Activated naive CD4-positive, alpha-beta T cell treated with anti-CD3 and anti-CD28 coated beads for 36 hours (primary cell): ENCODE data around the gene SPG7. TPM values are rescaled to one million over a fixed set of nuclear protein-coding genes. Genes with fewer than 3 reads are reported as not detected.

ENCODE experiments used
- CTCF ChIA-PET: fragments of 350-600 bp; sonication (Branson Sonifier 250); formaldehyde crosslinking; loops from one replicate; lab custom pipeline; 2021; ENCODE audit warnings: antibody characterized with exemption; lab: Charles Lee
- DNase-seq: peaks from one replicate; pipeline ENCODE4 v3.0.0-alpha.2; 2020
- H3K27ac Mint-ChIP-seq: one replicate; pipeline ENCODE4 v1.8.0; 2021; ENCODE audit warnings: mild to moderate bottlenecking, mixed read lengths
- H3K27me3 Mint-ChIP-seq: one replicate; pipeline ENCODE4 v1.8.0; 2021; ENCODE audit warnings: low read depth, mixed read lengths
- H3K36me3 Mint-ChIP-seq: one replicate; pipeline ENCODE4 v1.8.0; 2021; ENCODE audit warnings: low read depth, mixed read lengths
- H3K4me1 Mint-ChIP-seq: one replicate; pipeline ENCODE4 v1.8.0; 2021; ENCODE audit warnings: low read depth, mixed read lengths
- H3K4me3 Mint-ChIP-seq: one replicate; pipeline ENCODE4 v1.8.0; 2021; ENCODE audit warnings: mild to moderate bottlenecking, moderate library complexity, mixed read lengths
- H3K9me3 Mint-ChIP-seq: one replicate; pipeline ENCODE4 v1.8.0; 2021; ENCODE audit warnings: mixed read lengths
- intact Hi-C: fragments of 100-400 bp; cut with micrococcal nuclease; formaldehyde crosslinking; loops from one replicate; pipeline ENCODE4 v1.15.1; 2023
- total RNA-seq, 2 experiments: library from RNA; stranded (reverse); gene quantifications; one replicate each; pipeline ENCODE4 v1.2.3, GENCODE V29; 2021

Gene SPG7
- total RNA-seq, 2 experiments from 2014 or later = 62.4 to 67.7 TPM

DNA sequence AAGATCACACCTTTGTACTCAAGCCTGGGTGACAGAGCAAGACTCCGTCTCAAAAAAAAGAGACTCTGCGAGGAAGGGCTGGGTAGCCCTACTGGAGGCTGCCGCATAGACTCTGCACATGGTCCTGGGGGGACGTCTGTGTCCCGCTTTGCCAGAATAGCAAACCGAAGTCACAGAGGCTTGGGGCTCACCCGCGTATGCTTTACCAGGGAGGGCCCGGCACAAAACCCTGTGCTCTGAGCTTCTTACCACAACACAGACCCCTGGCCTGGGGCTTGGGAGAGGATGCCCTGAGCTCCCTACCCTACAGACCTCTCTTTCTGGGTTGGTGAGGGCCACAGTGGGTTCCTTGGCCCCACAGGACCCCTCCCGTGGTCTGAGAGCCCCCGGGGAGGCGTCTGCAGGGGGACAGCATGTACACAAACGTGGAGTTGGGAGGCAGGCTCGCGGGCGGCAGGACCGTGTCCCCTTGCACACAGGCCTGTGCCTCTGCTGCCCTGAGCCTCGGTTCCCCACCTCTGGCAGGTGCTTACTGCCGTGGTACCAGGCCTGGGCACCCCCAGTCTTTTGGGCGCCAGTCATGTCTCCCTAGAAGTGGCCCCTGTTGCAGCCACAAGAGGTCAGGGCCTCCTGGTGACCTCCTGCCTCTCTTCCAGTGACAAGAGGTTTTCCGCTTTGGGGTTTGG, 81.2 kb downstream of the SPG7 start:
- intact Hi-C loops = no loop called here
- no peaks in the 10 kb centered on the region for H3K27me3 Mint-ChIP-seq
- DNase-seq = no peak
- H3K27ac Mint-ChIP-seq = no peak overlapping the region
- H3K36me3 Mint-ChIP-seq = peaks cover 2% of the 10 kb centered on the region
- CTCF ChIA-PET = no interaction called here
- H3K9me3 Mint-ChIP-seq = no peaks in the 10 kb centered on the region
- peaks cover 8% of the 10 kb centered on the region for H3K4me1 Mint-ChIP-seq
- no peak overlapping the region for H3K4me3 Mint-ChIP-seq

DNA sequence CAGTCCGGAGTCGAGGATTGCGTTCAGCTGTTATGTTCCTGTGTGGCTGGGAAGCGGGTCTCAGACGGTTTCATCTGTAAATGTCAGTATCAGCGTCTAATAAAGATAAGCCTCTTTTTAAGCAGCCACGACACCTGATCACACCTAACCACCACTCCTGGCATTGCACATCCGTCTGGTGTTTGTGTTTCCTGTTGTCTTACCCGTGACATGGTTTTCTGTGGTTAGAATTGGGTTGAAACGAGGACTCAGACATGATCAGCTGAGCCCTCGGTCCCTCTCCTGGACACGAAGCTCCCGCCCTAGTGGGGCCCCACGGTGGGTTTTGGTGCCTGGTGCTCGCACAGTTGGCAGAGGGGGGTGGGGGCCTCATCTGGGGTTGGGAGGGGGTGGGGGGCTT, 85.6 kb downstream of the SPG7 start:
- H3K27ac Mint-ChIP-seq = no peak overlapping the region
- H3K4me1 Mint-ChIP-seq = peaks cover 8% of the 10 kb centered on the region
- no peaks in the 10 kb centered on the region for H3K9me3 Mint-ChIP-seq
- no peaks in the 10 kb centered on the region for H3K36me3 Mint-ChIP-seq
- intact Hi-C loops = no loop called here
- no peak overlapping the region for H3K4me3 Mint-ChIP-seq
- CTCF ChIA-PET = no interaction called here
- DNase-seq = peak; percentile 25
- H3K27me3 Mint-ChIP-seq = no peaks in the 10 kb centered on the region

DNA sequence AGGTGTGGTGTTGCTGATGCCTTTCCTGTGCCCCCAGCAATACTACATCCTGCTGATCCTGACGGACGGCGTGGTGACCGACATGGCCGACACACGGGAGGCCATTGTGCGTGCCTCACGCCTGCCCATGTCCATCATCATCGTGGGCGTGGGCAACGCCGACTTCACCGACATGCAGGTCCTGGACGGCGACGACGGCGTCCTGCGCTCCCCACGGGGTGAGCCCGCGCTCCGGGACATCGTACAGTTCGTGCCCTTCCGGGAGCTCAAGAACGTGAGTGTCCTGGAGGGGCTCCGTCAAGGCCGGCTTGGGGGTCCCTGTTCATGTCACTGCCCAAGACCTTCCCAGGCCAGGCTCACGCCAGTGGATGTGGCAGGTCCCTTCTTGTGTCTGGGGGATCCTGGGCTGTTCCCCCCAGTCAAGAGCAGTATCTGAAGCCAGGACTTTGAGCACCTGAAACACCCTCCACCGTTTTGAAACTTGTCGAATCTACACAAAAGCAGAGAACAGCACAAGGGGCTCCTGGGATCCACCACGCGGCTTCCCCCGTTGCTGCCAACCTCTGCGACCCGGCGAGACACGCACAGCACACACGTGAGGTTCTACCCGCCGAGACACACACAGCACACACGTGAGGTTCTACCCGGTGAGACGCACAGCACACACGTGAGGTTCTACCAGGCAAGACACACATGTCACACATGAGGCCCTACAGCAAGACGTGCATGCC, 87.3 kb downstream of the SPG7 start:
- Mint-ChIP-seq H3K27me3 (no peaks in the 10 kb centered on the region), H3K27ac (no peak overlapping the region), H3K4me1 (peaks cover 10% of the 10 kb centered on the region), H3K9me3 (no peaks in the 10 kb centered on the region), H3K36me3 (no peaks in the 10 kb centered on the region), H3K4me3 (no peak overlapping the region)
- intact Hi-C loops = no loop called here
- no peak for DNase-seq
- CTCF ChIA-PET = no interaction called here

DNA sequence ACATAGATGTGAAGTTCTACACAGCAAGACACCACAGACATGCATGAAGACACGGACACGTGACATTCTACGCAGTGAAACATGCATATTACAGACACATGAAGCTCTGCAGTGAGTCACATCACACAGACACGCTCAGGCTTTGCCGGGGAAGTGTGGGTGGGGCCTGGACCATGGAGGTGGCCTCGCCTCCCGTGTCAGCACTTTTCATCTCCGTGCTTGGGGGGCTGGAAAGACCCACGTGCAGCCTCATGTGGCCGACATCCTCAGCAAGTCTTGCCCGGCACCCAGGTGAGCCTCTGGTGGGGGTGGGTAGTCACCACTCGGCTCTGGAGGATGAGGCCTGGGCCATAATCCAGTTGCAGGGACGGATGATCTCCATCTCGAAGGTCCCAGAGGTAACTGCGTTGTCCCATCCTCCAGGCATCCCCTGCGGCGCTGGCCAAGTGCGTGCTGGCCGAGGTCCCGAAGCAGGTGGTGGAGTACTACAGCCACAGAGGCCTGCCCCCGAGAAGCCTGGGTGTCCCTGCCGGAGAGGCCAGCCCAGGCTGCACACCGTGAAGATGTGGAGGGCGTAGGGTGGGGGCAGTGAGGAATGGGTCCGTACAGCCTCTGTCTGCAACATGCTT, 88.0 kb downstream of the SPG7 start:
- Mint-ChIP-seq H3K4me3 (no peak overlapping the region), H3K27me3 (no peaks in the 10 kb centered on the region), H3K27ac (no peak overlapping the region), H3K9me3 (no peaks in the 10 kb centered on the region), H3K4me1 (peaks cover 10% of the 10 kb centered on the region), H3K36me3 (no peaks in the 10 kb centered on the region)
- intact Hi-C loops = no loop called here
- no peak for DNase-seq
- CTCF ChIA-PET = no interaction called here

DNA sequence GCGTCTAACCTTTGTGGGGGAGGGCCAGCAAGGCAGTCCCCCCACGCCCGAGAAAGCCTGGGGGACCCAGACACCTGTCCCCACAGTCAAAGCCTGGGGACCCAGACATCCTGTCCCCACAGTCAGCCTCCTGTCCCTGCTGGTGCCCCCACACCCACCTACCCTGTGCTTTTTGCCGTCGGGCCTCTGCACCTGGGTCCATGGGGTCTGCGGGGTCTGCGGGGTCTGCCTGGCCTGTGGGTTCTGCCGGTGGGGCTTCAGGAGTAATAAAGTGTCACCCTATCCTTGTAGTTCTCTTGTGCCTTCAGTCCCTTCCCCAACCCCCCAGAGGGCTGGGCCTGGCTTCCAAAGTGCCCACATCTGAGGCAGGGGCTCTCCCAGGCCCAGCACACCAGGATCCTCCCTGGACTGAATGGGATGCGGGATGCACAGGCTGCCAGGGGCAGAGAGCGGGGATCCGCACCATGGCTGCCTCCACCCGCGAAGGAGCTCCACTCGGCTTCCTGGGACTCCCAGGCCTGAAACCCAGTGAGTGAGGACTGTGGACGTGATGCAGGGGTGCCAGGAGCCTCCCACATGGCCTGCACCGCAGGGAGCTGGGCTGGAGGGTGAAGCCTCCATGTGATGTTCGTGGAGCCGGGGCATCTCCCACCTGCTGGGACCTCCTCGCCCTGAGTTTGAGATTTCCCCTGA, 88.9 kb downstream of the SPG7 start:
- no peaks in the 10 kb centered on the region for H3K9me3 Mint-ChIP-seq
- intact Hi-C loops = no loop called here
- H3K4me3 Mint-ChIP-seq = no peak overlapping the region
- H3K36me3 Mint-ChIP-seq = no peaks in the 10 kb centered on the region
- DNase-seq = no peak
- H3K4me1 Mint-ChIP-seq = peaks cover 11% of the 10 kb centered on the region
- no peak overlapping the region for H3K27ac Mint-ChIP-seq
- CTCF ChIA-PET = no interaction called here
- no peaks in the 10 kb centered on the region for H3K27me3 Mint-ChIP-seq

DNA sequence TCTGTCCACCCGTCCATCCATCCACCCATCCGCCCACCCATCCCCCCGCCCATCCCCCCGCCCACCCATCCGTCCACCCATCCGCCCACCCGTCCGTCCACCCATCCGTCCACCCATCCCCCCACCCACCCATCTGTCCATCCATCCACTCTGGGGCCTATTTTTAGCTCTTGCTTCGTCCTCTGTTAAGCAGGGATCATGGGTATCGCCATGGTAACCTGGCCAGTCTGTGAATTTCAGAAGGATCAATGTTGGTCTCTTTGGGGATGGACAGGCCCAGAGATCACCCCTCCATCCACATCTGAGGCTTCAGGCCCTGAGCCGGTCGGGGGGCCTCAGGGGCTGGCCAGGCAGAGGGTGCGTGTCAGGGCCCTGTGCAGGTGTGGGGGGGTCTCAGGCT, 90.0 kb downstream of the SPG7 start:
- no peak overlapping the region for H3K27ac Mint-ChIP-seq
- DNase-seq = no peak
- CTCF ChIA-PET = no interaction called here

DNA sequence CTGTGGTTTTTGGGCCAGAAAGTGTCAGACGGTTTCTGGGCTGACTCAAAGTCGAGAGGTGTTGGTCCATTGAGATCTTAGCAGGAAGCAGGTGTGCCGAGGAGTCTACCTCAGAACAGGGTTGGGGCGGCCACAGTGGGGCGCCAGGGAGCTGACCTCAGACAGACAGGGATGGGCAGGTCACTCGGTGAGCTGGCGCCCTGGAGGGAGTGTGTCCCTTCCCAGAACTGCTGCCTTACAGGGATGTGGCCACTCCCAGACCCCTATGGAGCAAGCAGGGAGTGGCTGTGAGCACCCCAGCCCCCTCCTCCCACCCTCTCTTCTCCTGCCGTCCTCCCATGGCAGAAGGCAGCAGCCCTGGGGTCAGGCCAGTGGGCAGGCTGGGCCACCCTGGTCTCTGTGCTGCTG, 91.3 kb downstream of the SPG7 start:
- Mint-ChIP-seq H3K27ac (no peak overlapping the region), H3K27me3 (no peaks in the 10 kb centered on the region), H3K4me1 (peaks cover 14% of the 10 kb centered on the region), H3K9me3 (no peaks in the 10 kb centered on the region), H3K36me3 (no peaks in the 10 kb centered on the region), H3K4me3 (no peak overlapping the region)
- CTCF ChIA-PET = interaction anchor here (0.9 to 1.1 kb wide), 2 partner anchors 9 to 15 kb away, joined by 3 read pairs; no protein-coding TSS in a partner anchor
- intact Hi-C loops = no loop called here
- DNase-seq = peak; percentile 45

More for the DNA sequence above, 90.0 kb downstream of the SPG7 start:
- H3K4me1 Mint-ChIP-seq = peaks cover 20% of the 10 kb centered on the region
- intact Hi-C loops = no loop called here
- H3K27me3 Mint-ChIP-seq = no peaks in the 10 kb centered on the region
- H3K9me3 Mint-ChIP-seq = no peaks in the 10 kb centered on the region
- no peak overlapping the region for H3K4me3 Mint-ChIP-seq
- no peaks in the 10 kb centered on the region for H3K36me3 Mint-ChIP-seq

DNA sequence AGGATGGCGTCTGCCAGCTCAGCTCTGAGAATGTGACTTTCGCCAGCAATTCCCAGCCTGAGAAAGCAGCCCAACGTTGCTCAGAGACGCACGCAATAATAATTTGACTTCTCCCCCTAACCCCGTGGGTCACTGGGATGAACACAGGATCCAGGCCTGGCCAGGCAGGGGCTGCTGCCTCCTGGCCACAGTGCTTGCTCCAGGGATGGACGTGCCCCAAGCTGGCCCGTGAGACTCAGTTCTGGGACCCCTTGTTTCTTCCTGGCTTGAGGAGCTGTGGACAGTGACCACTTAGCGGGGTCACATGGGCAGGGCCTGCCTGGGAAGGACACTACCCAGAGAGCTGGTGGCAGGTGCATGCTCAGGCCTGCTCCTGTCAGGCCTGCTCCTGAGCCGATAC, 91.7 kb downstream of the SPG7 start:
- no peak for DNase-seq
- Mint-ChIP-seq H3K4me3 (no peak overlapping the region), H3K36me3 (no peaks in the 10 kb centered on the region), H3K4me1 (peaks cover 14% of the 10 kb centered on the region), H3K27me3 (no peaks in the 10 kb centered on the region), H3K9me3 (no peaks in the 10 kb centered on the region), H3K27ac (no peak overlapping the region)
- intact Hi-C loops = loop anchor here (5.0 kb wide), 1 partner anchor 42 kb away; no protein-coding TSS in a partner anchor
- CTCF ChIA-PET = interaction anchor here (0.9 to 1.1 kb wide), 2 partner anchors 9 to 15 kb away, joined by 3 read pairs; no protein-coding TSS in a partner anchor

DNA sequence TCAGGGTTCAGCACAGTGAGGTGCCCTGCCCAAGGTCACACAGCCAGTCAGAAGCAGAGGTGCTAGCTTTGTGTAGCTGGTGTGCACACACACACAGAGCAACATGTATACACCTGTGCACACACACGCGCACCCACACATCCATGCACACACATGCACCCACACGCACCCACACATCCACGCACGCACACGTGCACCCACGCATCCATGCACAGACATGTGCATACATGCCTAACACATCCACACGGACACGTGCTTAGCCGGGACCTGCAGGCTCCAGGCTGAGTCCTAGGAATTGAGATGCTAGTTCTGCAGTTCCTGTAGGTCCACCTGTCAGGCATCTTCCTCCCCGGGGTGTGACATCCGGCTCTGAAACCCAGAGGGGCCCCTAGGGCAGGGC, 92.2 kb downstream of the SPG7 start:
- H3K27ac Mint-ChIP-seq = no peak overlapping the region
- intact Hi-C loops = loop anchor here (5.0 kb wide), 1 partner anchor 42 kb away; no protein-coding TSS in a partner anchor
- CTCF ChIA-PET = interaction anchor here (0.9 to 1.1 kb wide), 3 partner anchors 10 to 71 kb away, joined by 3 read pairs; no protein-coding TSS in a partner anchor
- H3K36me3 Mint-ChIP-seq = no peaks in the 10 kb centered on the region
- no peaks in the 10 kb centered on the region for H3K27me3 Mint-ChIP-seq
- DNase-seq = no peak
- H3K9me3 Mint-ChIP-seq = no peaks in the 10 kb centered on the region
- H3K4me1 Mint-ChIP-seq = peaks cover 14% of the 10 kb centered on the region
- H3K4me3 Mint-ChIP-seq = no peak overlapping the region

DNA sequence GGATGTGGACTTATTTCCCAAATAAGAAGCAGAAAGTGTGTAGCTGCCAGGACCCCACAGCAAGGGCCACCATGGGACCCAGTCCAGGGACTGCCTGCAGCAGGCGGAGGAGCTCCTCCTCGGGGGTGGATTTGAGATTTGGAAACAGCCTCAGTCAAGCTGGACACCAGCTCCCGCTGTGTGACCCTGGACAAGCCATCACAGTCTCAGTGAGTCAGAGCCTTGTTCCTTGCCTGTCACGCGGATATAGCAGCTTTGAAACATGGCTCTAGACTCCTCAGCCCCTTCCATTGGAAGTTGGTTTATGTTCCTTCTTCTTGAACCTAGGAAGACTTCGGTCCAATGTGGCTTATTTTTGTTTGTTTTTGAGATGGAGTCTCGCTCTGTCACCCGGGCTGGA, 92.8 kb downstream of the SPG7 start:
- no peaks in the 10 kb centered on the region for H3K9me3 Mint-ChIP-seq

DNA sequence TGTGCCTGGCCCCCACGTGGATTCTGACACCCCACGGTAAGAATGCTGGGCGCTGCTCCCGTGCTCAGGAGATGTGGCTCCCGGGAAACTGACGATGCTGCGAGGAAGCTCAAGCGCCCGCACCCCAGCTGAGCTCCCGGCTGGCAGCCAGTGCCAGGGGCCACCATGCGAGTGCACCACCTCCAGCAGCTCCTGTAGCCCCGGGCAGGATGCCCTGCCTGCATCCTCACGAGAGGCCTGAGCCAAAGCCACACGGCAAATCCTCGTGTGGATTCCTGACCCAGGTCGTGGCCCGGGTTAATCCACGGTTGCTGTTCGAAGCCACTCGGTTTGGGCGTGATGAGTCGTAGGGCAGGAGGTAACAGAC, 93.7 kb downstream of the SPG7 start:
- intact Hi-C loops = loop anchor here (5.0 kb wide), 1 partner anchor 40 kb away; no protein-coding TSS in a partner anchor
- Mint-ChIP-seq H3K27me3 (no peaks in the 10 kb centered on the region), H3K36me3 (no peaks in the 10 kb centered on the region), H3K27ac (no peak overlapping the region), H3K9me3 (no peaks in the 10 kb centered on the region), H3K4me1 (peaks cover 14% of the 10 kb centered on the region), H3K4me3 (no peak overlapping the region)
- CTCF ChIA-PET = interaction anchor here (1.5 kb wide), 1 partner anchor 38 kb away, joined by 4 read pairs; no protein-coding TSS in a partner anchor
- no peak for DNase-seq

More for the DNA sequence above, 92.8 kb downstream of the SPG7 start:
- no peak for DNase-seq
- H3K27ac Mint-ChIP-seq = no peak overlapping the region
- H3K36me3 Mint-ChIP-seq = no peaks in the 10 kb centered on the region
- H3K27me3 Mint-ChIP-seq = no peaks in the 10 kb centered on the region
- H3K4me3 Mint-ChIP-seq = no peak overlapping the region
- intact Hi-C loops = loop anchor here (5.0 kb wide), 1 partner anchor 41 kb away; no protein-coding TSS in a partner anchor
- CTCF ChIA-PET = interaction anchor here (1.0 kb wide), 1 partner anchor 70 kb away, joined by 3 read pairs; no protein-coding TSS in a partner anchor
- peaks cover 14% of the 10 kb centered on the region for H3K4me1 Mint-ChIP-seq
